ENCODE measurements around the gene FOXO6. TPM values are rescaled to one million over a fixed set of nuclear protein-coding genes. Genes with fewer than 3 reads are reported as not detected.

The FOXO6 gene
- total and polyA plus RNA-seq, 9 of the 15 experiments (the other 6 are each of a cell fraction or from before 2014, with no cell fraction given) = 0.04 to 0.31 (median 0.12) TPM; not detected in 5

GRCh38 chr1:41386196-41386663 is 25.0 kb downstream of the FOXO6 start:
- Histone ChIP-seq H3K9me1 (ENCODE audit: control insufficient read depth, insufficient read depth, low read length) (peaks cover 3% of the 10 kb centered on the region), H3K27me3 (ENCODE audit: control insufficient read depth in 2 of 2, insufficient read depth in 2 of 2, low read length in 2 of 2) (peaks cover 13 to 34% of the 10 kb centered on the region in 2 experiments), H3K36me3 (ENCODE audit: control insufficient read depth, insufficient read depth, low read length) (no peaks in the 10 kb centered on the region), H3K9me3 (replicated peaks; ENCODE audit: control insufficient read depth, insufficient read depth, low read depth, low read length) (no peaks in the 10 kb centered on the region), H3K9ac (ENCODE audit: insufficient read depth in 1 of 2, low read depth in 2 of 2, low read length in 2 of 2) (no peak overlapping the region; a peak in 1 of 4 replicates), H3K27ac (ENCODE audit: extremely low read depth, low read depth, low read length) (no peak overlapping the region), H4K20me1 (replicated peaks; ENCODE audit: control insufficient read depth, insufficient read depth, low read length) (peaks cover 11% of the 10 kb centered on the region), H2AFZ (ENCODE audit: low read depth, low read length) (no peak overlapping the region), H3K4me1 (replicated peaks in 1 of 2; ENCODE audit: control insufficient read depth in 2 of 2, insufficient read depth in 2 of 2, low read length in 2 of 2) (peaks cover 0 to 12% of the 10 kb centered on the region in 2 experiments; a peak in 1 of 5 replicates), H3K79me2 (ENCODE audit: control insufficient read depth, insufficient read depth, low read length) (no peaks in the 10 kb centered on the region), H3K4me2 (ENCODE audit: insufficient read depth, low read length) (no peak overlapping the region), H3K4me3 (no peak overlapping the region)
- DNase-seq (ENCODE audit: extremely low read depth in 1 of 4, low spot score in 3 of 4) = no peak
- FAIRE-seq = no peak
- in situ Hi-C loops (cut with MboI) = no loop called here
- POLR2A ChIA-PET = no interaction called here
- TF ChIP-seq NFRKB (IDR thresholded peaks at IDR 0.05; ENCODE audit: low read depth) (no peak), HBP1 (CRISPR knock-in tag; IDR thresholded peaks at IDR 0.05) (0 out of 2 replicates have a peak, but pooled peaks have one; percentile 36)
- ATAC-seq = no peak
- no TSS peak for BruUV-seq (replicated peaks)
- intact Hi-C loops (cut with micrococcal nuclease) = no loop called here
- CTCF ChIA-PET (ENCODE audit: low intra/inter-chr PET ratio) = no interaction called here
- WGBS (ENCODE audit: insufficient coverage, low coverage, missing lambda C conversion rate) = 3% methylated on average over 7 of the region's 7 CpGs

- H4K20me1 ChIP-seq (replicated peaks; ENCODE audit: control insufficient read depth, insufficient read depth, low read length) = peaks cover 11% of the 10 kb centered on the region
- H3K27ac ChIP-seq (ENCODE audit: extremely low read depth, low read depth, low read length) = no peak overlapping the region
- no peaks in the 10 kb centered on the region for H3K9me3 ChIP-seq (replicated peaks; ENCODE audit: control insufficient read depth, insufficient read depth, low read depth, low read length)
- H2AFZ ChIP-seq (ENCODE audit: low read depth, low read length) = no peak overlapping the region
- H3K4me3 ChIP-seq = no peak overlapping the region
- peaks cover 13 to 47% of the 10 kb centered on the region in 2 experiments for H3K27me3 ChIP-seq (ENCODE audit: control insufficient read depth in 2 of 2, insufficient read depth in 2 of 2, low read length in 2 of 2)
- DNase-seq (ENCODE audit: extremely low read depth in 1 of 4, low spot score in 3 of 4) (no peak), FAIRE-seq (no peak), ATAC-seq (peak; percentile 31; the same call in 2 of the 3 replicates)
- intact Hi-C loops (cut with micrococcal nuclease) (no loop called here), in situ Hi-C loops (cut with MboI) (no loop called here)
- H3K79me2 ChIP-seq (ENCODE audit: control insufficient read depth, insufficient read depth, low read length) = no peaks in the 10 kb centered on the region
- ChIA-PET POLR2A (interaction anchor here (0.7 to 1.1 kb wide), 2 partner anchors 13 to 33 kb away, joined by 3 read pairs; no protein-coding TSS in a partner anchor), CTCF (ENCODE audit: low intra/inter-chr PET ratio) (interaction anchor here (1.1 kb wide), 1 partner anchor 113 kb away, joined by 3 read pairs; no protein-coding TSS in a partner anchor)
- H3K9me1 ChIP-seq (ENCODE audit: control insufficient read depth, insufficient read depth, low read length) = peaks cover 5% of the 10 kb centered on the region
- peaks cover 0 to 4% of the 10 kb centered on the region in 2 experiments; a peak in 1 of 5 replicates for H3K4me1 ChIP-seq (replicated peaks in 1 of 2; ENCODE audit: control insufficient read depth in 2 of 2, insufficient read depth in 2 of 2, low read length in 2 of 2)
- 1% methylated on average over 10 of the region's 10 CpGs for WGBS (ENCODE audit: insufficient coverage, low coverage, missing lambda C conversion rate)
- TF ChIP-seq, protein P1, sequence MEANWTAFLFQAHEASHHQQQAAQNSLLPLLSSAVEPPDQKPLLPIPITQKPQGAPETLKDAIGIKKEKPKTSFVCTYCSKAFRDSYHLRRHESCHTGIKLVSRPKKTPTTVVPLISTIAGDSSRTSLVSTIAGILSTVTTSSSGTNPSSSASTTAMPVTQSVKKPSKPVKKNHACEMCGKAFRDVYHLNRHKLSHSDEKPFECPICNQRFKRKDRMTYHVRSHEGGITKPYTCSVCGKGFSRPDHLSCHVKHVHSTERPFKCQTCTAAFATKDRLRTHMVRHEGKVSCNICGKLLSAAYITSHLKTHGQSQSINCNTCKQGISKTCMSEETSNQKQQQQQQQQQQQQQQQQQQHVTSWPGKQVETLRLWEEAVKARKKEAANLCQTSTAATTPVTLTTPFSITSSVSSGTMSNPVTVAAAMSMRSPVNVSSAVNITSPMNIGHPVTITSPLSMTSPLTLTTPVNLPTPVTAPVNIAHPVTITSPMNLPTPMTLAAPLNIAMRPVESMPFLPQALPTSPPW (CRISPR knock-in tag; IDR thresholded peaks at IDR 0.05) = peak; percentile 69; the same call in 1 of the 2 replicates
- no peak for TF ChIP-seq HSF4 (CRISPR knock-in tag; IDR thresholded peaks at IDR 0.05; ENCODE audit: borderline replicate concordance)
- TF ChIP-seq, protein P2, sequence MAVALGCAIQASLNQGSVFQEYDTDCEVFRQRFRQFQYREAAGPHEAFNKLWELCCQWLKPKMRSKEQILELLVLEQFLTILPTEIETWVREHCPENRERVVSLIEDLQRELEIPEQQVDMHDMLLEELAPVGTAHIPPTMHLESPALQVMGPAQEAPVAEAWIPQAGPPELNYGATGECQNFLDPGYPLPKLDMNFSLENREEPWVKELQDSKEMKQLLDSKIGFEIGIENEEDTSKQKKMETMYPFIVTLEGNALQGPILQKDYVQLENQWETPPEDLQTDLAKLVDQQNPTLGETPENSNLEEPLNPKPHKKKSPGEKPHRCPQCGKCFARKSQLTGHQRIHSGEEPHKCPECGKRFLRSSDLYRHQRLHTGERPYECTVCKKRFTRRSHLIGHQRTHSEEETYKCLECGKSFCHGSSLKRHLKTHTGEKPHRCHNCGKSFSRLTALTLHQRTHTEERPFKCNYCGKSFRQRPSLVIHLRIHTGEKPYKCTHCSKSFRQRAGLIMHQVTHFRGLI (CRISPR knock-in tag; IDR thresholded peaks at IDR 0.05) = peak; percentile 98; the same call in 1 of the 2 replicates
- H3K36me3 ChIP-seq (ENCODE audit: control insufficient read depth, insufficient read depth, low read length) = no peaks in the 10 kb centered on the region
- BruUV-seq (replicated peaks) = no TSS peak
- no peak overlapping the region for H3K4me2 ChIP-seq (ENCODE audit: insufficient read depth, low read length)
- H3K9ac ChIP-seq (ENCODE audit: insufficient read depth in 1 of 2, low read depth in 2 of 2, low read length in 2 of 2) = no peak overlapping the region
Measured at GRCh38 chr1:41387667-41388091, 26.4 kb downstream of the FOXO6 start.

Measured in K562 (cell line).